ENCODE measurements around the gene ZNF701. TPM values are rescaled to one million over a fixed set of nuclear protein-coding genes. Genes with fewer than 3 reads are reported as not detected.
"Not testable (repeated sequence)": the region's sequence is repeated elsewhere in the genome, so short reads cannot be mapped to it uniquely, and the experiment has no call there.

Gene ZNF701
- total RNA-seq, 1 experiment from 2014 or later = not detected

DNA sequence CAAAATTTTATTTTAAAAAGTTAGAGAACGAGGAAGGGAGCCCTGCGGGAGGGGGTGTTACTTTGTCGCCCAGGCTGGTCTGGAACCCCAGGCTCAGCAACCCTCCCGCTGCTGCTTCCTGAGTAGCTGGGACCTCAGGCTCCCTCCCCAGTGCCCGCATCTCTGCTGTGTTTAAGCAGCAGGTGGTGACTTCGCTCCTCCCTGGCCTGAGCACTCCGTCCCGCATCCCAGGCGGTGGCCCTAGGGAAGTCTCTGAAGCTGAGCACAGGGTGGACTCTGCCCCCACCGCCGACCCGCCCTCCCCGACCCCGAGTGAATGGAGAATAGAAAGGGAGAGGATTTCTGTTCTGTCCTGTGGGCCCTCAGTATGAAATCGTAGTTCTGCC lies 30.5 kb downstream of the ZNF701 start:
- no peak for DNase-seq
- Mint-ChIP-seq H3K36me3 (ENCODE audit: insufficient read depth, unreplicated experiment) (no peaks in the 10 kb centered on the region), H3K27ac (ENCODE audit: unreplicated experiment) (no peak overlapping the region), H3K9me3 (ENCODE audit: low read depth, unreplicated experiment) (peaks cover 26% of the 10 kb centered on the region), H3K4me3 (ENCODE audit: low read depth, unreplicated experiment) (no peak overlapping the region), H3K27me3 (ENCODE audit: unreplicated experiment) (no peaks in the 10 kb centered on the region), H3K4me1 (ENCODE audit: low read depth, unreplicated experiment) (no peaks in the 10 kb centered on the region)
- intact Hi-C loops (cut with micrococcal nuclease; ENCODE audit: unreplicated experiment) = no loop called here
- CTCF ChIA-PET = no interaction called here
- TF ChIP-seq, protein P1, sequence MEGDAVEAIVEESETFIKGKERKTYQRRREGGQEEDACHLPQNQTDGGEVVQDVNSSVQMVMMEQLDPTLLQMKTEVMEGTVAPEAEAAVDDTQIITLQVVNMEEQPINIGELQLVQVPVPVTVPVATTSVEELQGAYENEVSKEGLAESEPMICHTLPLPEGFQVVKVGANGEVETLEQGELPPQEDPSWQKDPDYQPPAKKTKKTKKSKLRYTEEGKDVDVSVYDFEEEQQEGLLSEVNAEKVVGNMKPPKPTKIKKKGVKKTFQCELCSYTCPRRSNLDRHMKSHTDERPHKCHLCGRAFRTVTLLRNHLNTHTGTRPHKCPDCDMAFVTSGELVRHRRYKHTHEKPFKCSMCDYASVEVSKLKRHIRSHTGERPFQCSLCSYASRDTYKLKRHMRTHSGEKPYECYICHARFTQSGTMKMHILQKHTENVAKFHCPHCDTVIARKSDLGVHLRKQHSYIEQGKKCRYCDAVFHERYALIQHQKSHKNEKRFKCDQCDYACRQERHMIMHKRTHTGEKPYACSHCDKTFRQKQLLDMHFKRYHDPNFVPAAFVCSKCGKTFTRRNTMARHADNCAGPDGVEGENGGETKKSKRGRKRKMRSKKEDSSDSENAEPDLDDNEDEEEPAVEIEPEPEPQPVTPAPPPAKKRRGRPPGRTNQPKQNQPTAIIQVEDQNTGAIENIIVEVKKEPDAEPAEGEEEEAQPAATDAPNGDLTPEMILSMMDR (IDR thresholded peaks at IDR 0.05; ENCODE audit: unreplicated experiment) = no peak
- BruUV-seq (replicated peaks) = no TSS peak

DNA sequence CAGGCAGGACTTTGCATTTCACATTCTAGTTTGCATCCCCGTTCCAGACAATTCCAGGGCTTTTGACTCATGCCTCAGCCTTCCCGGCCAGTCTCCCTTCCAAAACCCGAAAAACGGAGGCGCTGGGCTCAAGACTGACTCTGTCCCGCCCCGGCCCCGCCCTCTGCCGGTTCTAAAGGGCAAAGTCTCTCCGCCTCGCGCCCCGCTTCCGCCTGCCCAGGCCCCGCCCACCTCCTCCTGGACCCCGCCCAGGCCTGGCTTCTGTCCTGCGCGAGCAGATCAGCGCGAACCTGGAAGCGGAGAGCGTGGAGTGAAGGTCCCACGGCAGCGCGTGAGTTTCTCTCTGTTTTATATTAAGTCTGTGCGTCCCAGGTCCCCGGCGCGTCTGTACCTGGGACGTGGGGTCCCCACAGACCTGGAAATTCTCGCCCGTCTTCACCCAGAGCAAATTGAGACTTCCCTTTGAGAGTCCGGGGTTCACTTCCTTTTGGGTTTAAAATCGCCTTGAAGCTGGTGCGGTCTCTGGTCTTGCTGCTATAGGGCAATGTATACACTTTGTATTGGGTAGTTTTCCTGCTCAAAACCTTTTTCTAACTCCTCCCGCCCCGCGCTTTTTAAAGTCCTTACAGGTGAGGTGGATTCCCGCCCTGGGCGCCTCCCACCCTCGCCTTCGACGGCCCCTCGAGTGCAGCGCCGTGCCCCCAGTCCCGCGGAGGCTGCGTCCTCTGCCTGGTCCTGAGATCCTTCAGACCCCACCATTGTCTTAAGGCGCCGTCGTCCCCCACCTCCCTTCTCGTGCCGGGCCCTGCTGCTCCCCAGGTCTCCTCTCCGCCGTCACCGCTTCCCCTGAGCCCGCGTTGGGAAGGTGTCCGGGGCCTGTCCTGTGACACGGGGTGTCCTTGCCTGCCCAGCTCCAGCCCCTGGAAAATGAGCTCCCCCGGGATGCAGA lies 31.2 kb downstream of the ZNF701 start:
- DNase-seq = peak; percentile 76
- H3K36me3 Mint-ChIP-seq (ENCODE audit: insufficient read depth, unreplicated experiment) = no peaks in the 10 kb centered on the region
- peaks cover 27% of the 10 kb centered on the region for H3K9me3 Mint-ChIP-seq (ENCODE audit: low read depth, unreplicated experiment)
- H3K27ac Mint-ChIP-seq (ENCODE audit: unreplicated experiment) = no peak overlapping the region
- no peaks in the 10 kb centered on the region for H3K27me3 Mint-ChIP-seq (ENCODE audit: unreplicated experiment)
- no peaks in the 10 kb centered on the region for H3K4me1 Mint-ChIP-seq (ENCODE audit: low read depth, unreplicated experiment)
- BruUV-seq (replicated peaks) = no TSS peak
- CTCF ChIA-PET = no interaction called here
- intact Hi-C loops (cut with micrococcal nuclease; ENCODE audit: unreplicated experiment) = no loop called here
- H3K4me3 Mint-ChIP-seq (ENCODE audit: low read depth, unreplicated experiment) = no peak overlapping the region
- TF ChIP-seq, protein P1 (IDR thresholded peaks at IDR 0.05; ENCODE audit: unreplicated experiment) = no peak

DNA sequence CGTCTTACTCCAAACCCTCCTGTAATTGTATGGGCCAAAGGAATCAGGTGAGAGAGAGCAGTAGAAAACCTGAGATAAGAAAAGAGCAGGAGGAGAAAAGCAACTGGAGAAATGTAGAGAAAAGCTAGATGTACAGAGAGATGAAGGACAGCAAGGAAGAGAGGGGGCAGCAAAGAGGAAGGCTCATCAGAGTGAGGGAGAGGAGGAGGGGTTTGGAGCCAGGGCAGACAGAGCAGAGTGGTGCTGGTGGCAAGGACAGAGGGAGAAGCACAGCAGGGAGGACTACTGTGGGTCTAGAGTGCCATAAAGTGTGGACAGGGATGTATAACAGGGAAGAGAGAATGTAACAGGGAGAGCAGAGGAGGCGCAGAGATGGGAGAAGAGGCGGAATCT lies 31.9 kb downstream of the ZNF701 start:
- DNase-seq; intact Hi-C loops (cut with micrococcal nuclease; ENCODE audit: unreplicated experiment); H3K36me3 Mint-ChIP-seq (ENCODE audit: insufficient read depth, unreplicated experiment); H3K4me3 Mint-ChIP-seq (ENCODE audit: low read depth, unreplicated experiment); H3K27me3 Mint-ChIP-seq (ENCODE audit: unreplicated experiment); H3K27ac Mint-ChIP-seq (ENCODE audit: unreplicated experiment); BruUV-seq (replicated peaks); H3K4me1 Mint-ChIP-seq (ENCODE audit: low read depth, unreplicated experiment); CTCF ChIA-PET: not testable (repeated sequence)
- H3K9me3 Mint-ChIP-seq (ENCODE audit: low read depth, unreplicated experiment) = peaks cover 25% of the 10 kb centered on the region

DNA sequence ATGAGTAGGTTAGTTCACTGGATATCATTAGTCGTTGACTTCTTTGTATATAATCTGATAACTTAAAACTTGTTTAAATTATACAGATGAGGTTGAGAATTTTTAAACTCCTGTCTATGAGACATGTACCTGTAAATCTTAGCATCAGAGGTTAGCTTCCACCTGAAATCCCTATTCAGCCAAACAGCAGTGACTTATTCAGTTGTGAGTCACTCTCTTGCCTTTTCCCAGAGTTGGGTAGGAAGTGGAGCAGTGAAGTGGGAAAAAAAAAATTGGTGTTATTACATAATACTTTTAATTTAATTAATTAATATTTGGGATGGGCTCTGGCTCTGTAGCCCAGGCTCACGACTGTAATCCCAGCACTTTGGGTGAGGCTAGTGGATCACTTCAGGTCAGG lies 32.9 kb downstream of the ZNF701 start:
- Mint-ChIP-seq H3K27me3 (ENCODE audit: unreplicated experiment) (no peaks in the 10 kb centered on the region), H3K27ac (ENCODE audit: unreplicated experiment) (no peak overlapping the region), H3K4me1 (ENCODE audit: low read depth, unreplicated experiment) (no peaks in the 10 kb centered on the region), H3K9me3 (ENCODE audit: low read depth, unreplicated experiment) (peaks cover 18% of the 10 kb centered on the region), H3K36me3 (ENCODE audit: insufficient read depth, unreplicated experiment) (no peaks in the 10 kb centered on the region), H3K4me3 (ENCODE audit: low read depth, unreplicated experiment) (no peak overlapping the region)
- DNase-seq = no peak
- CTCF ChIA-PET = no interaction called here
- BruUV-seq (replicated peaks) = no TSS peak
- intact Hi-C loops (cut with micrococcal nuclease; ENCODE audit: unreplicated experiment) = no loop called here
- TF ChIP-seq, protein P1 (IDR thresholded peaks at IDR 0.05; ENCODE audit: unreplicated experiment) = no peak

Data from Calu3 (cell line).